LNCaP clone FGC (cell line): ENCODE measurements around the gene OPCML.

Experiments used
- DNase-seq: peaks from one replicate; pipeline ENCODE4 v3.0.0-alpha.2; 2011; ENCODE audit warnings: low read depth
- H3K4me3 ChIP-seq: 2 replicates; pipeline ENCODE4 v1.5.1; 2011; ENCODE audit warnings: mild to moderate bottlenecking, low read depth, low read length, control low read depth
- CTCF ChIP-seq: IDR thresholded peaks from 2 replicates; pipeline ENCODE4 v1.5.1; 2012; ENCODE audit warnings: mild to moderate bottlenecking; ENCODE audit not compliant: control insufficient read depth, insufficient read depth; ENCODE audit errors: extremely low read depth

OPCML gene

GRCh38 chr11:132943357-132943705 is 589.0 kb downstream of the OPCML start:
- no peak for DNase-seq
- H3K4me3 ChIP-seq = no peak overlapping the region
- no peak for TF ChIP-seq CTCF

GRCh38 chr11:132942611-132943356 is 589.5 kb downstream of the OPCML start:
- DNase-seq = no peak
- TF ChIP-seq CTCF = no peak
- no peak overlapping the region for H3K4me3 ChIP-seq

GRCh38 chr11:132941761-132942160 is 590.5 kb downstream of the OPCML start:
- no peak for TF ChIP-seq CTCF
- no peak overlapping the region for H3K4me3 ChIP-seq
- no peak for DNase-seq

- peak; percentile 72 for TF ChIP-seq CTCF
These were observed 591.2 kb downstream of the OPCML start for GRCh38 chr11:132941024-132941646.

GRCh38 chr11:132937016-132937415 is 595.3 kb downstream of the OPCML start:
- no peak for DNase-seq

More at GRCh38 chr11:132941024-132941646, 591.2 kb downstream of the OPCML start:
- DNase-seq = no peak
- no peak overlapping the region for H3K4me3 ChIP-seq

GRCh38 chr11:132935383-132935782 is 596.9 kb downstream of the OPCML start:
- no peak for TF ChIP-seq CTCF
- no peak for DNase-seq
- no peak overlapping the region for H3K4me3 ChIP-seq

More at GRCh38 chr11:132937016-132937415, 595.3 kb downstream of the OPCML start:
- no peak for TF ChIP-seq CTCF
- H3K4me3 ChIP-seq = no peak overlapping the region
